ENCODE measurements around the gene PNLIP.

- TF ChIP-seq CTCF (IDR thresholded peaks at IDR 0.05) (no peak), POLR2A (IDR thresholded peaks at IDR 0.05) (no peak), POLR2AphosphoS5 (IDR thresholded peaks at IDR 0.05) (no peak), EP300 (IDR thresholded peaks at IDR 0.05) (no peak)
Observed at GRCh38 chr10:116596062-116596461, 50.3 kb downstream of the PNLIP start.
